Measurements from ENCODE around the gene PPM1N.

The PPM1N gene

DNA sequence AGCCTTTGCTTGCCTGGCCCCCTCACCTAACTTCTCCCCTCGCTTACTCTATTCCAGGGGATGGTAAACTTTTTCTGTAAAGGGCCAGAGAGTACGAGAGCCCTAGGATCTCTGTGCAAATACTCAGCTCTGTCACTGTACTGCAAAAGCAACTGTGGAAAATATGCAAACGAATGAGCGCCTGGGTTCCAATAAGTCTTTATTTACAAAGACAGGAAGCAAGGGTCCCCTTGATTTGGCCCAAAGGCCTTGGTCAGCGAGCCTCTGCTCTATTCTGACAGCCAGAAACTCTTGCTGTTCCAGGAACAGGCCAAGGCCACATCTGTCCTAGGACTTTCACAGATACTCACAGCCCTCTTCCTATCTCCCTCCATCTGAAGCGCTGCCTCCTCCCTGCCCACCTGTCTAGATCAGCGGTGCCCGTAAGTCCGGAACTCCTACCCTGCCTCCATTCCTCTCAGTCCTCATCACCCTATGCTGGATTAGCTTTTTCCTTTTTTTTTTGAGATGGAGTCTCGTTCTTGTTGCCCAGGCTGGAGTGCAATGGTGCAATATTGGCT, 49.0 kb downstream of the PPM1N start:
- no peak for DNase-seq

DNA sequence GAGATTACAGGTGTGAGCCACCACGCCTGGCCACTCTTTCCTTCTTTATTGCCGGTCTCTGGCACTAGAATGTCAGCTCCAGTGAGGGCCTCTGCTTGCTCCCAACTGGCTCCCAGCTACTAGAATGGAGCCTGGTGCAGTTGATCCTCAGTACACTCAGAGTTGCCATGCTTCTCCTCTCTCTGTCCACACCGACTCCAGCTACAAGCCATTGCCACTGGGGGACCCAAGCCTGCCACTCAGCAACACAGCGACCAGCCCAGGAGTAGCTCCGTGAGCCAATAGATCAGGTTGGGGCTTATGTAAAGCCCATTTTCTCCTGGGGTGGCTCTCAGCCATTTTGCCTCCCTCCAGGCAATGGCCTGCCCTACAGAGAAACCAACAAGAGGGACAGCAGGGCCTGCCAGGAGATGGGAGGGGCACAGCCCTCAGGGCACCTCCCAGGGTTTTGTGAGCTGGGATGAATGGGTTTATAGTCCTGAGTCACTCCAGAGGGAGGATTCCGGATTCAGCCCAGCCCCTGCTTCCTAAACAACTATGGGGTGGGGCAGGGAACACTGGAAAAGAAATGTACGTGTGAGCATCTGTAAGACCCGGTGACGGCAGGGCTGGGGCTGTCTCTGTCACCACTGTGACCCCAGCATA, 49.8 kb downstream of the PPM1N start:
- DNase-seq = no peak

All from CD4-positive, alpha-beta T cell treated with Interleukin-4 for 4 hours (primary cell).